BLaER1 treated with 17β-estradiol and CSF1 and Interleukin-3, amounts not matched to agents 10 nM and 100 nM (cell line): ENCODE measurements around the gene ZFX.
"Not testable (repeated sequence)": the region's sequence is repeated elsewhere in the genome, so short reads cannot be mapped to it uniquely, and the experiment has no call there.

Experiments used
- H3K27ac ChIP-seq, 11 experiments: shearing (Covaris generic); formaldehyde crosslinking; 2 replicates each; pipeline ENCODE4 v1.8.1; 2022
- H3K27me3 ChIP-seq, 11 experiments: shearing (Covaris generic); formaldehyde crosslinking; 2 replicates each; pipeline ENCODE4 v1.8.1; 2022
- H3K36me3 ChIP-seq, 11 experiments: shearing (Covaris generic); formaldehyde crosslinking; 2 replicates each; pipeline ENCODE4 v1.8.1; 2022
- H3K4me1 ChIP-seq, 10 experiments: shearing (Covaris generic); formaldehyde crosslinking; 2 replicates each; pipeline ENCODE4 v1.8.1; 2022
- H3K4me2 ChIP-seq, 11 experiments: shearing (Covaris generic); formaldehyde crosslinking; 2 replicates each; pipeline ENCODE4 v1.8.1; 2022
- H3K4me3 ChIP-seq, 10 experiments: shearing (Covaris generic); formaldehyde crosslinking; 2 replicates each; pipeline ENCODE4 v1.8.1; 2022
- H3K9ac ChIP-seq, 11 experiments: shearing (Covaris generic); formaldehyde crosslinking; 2 replicates each; pipeline ENCODE4 v1.8.1; 2022
- H3K9me3 ChIP-seq, 11 experiments: shearing (Covaris generic); formaldehyde crosslinking; replicated peaks in 1 of 11; 2 replicates each; pipeline ENCODE4 v1.8.1; 2022
- H4K20me1 ChIP-seq, 11 experiments: shearing (Covaris generic); formaldehyde crosslinking; 2 replicates each; pipeline ENCODE4 v1.8.1; 2022
- Cebpa-rat ChIP-seq, 11 experiments: shearing (Covaris generic); IDR thresholded peaks; 2 replicates each; pipeline ENCODE4 v1.8.1; 2022

The ZFX gene

GRCh38 chrX:24137192-24137591 is 12.3 kb upstream of the ZFX start:
- Histone ChIP-seq H4K20me1 (no peaks in the 10 kb centered on the region), H3K36me3 (no peaks in the 10 kb centered on the region), H3K4me1 (no peaks in the 10 kb centered on the region), H3K4me2 (no peak overlapping the region), H3K27ac (no peak overlapping the region), H3K9me3 (no peaks in the 10 kb centered on the region), H3K9ac (no peak overlapping the region), H3K27me3 (no peaks in the 10 kb centered on the region), H3K4me3 (no peak overlapping the region)
- no peak for TF ChIP-seq Cebpa-rat (IDR thresholded peaks at IDR 0.05)

GRCh38 chrX:24143982-24144381 is 5.5 kb upstream of the ZFX start:
- H3K27ac ChIP-seq, H3K9ac ChIP-seq, H3K4me3 ChIP-seq, H3K36me3 ChIP-seq, H3K9me3 ChIP-seq, H4K20me1 ChIP-seq, H3K27me3 ChIP-seq, H3K4me2 ChIP-seq: not testable (repeated sequence)
- peaks cover 36 to 45% (median 44%) of the 10 kb centered on the region in 10 experiments for H3K4me1 ChIP-seq

- TF ChIP-seq Cebpa-rat (IDR thresholded peaks at IDR 0.05) = no peak
- Histone ChIP-seq H3K4me1 (peaks cover 36 to 45% (median 44%) of the 10 kb centered on the region in 10 experiments), H3K27me3 (no peaks in the 10 kb centered on the region), H3K27ac (no peak overlapping the region), H4K20me1 (no peaks in the 10 kb centered on the region), H3K36me3 (no peaks in the 10 kb centered on the region), H3K9me3 (no peaks in the 10 kb centered on the region), H3K4me2 (peak overlapping the region in 7 of 11 experiments; percentile 13 to 90 (median 46); a peak in 10 of 22 replicates), H3K9ac (no peak overlapping the region), H3K4me3 (no peak overlapping the region)
These were observed 5.0 kb upstream of the ZFX start for GRCh38 chrX:24144528-24144927.

- H3K4me2 ChIP-seq = peak overlapping the region; percentile 35 to 97 (median 90); a peak in 20 of 22 replicates
These were observed 4.0 kb upstream of the ZFX start for GRCh38 chrX:24145303-24146186.

GRCh38 chrX:24146283-24146949 is 3.1 kb upstream of the ZFX start:
- peaks cover 0 to 5% (median 2%) of the 10 kb centered on the region in 11 experiments; a peak in 8 of 22 replicates for H3K36me3 ChIP-seq
- H3K9me3 ChIP-seq = no peaks in the 10 kb centered on the region
- peak overlapping the region; percentile 61 to 100 (median 100); a peak in 19 of 22 replicates for H3K27ac ChIP-seq
- H3K4me2 ChIP-seq = peak overlapping the region; percentile 67 to 97 (median 90)
- no peak for TF ChIP-seq Cebpa-rat (IDR thresholded peaks at IDR 0.05)
- H4K20me1 ChIP-seq = peaks cover 9 to 12% (median 11%) of the 10 kb centered on the region in 11 experiments
- peak overlapping the region in 6 of 10 experiments; percentile 1 to 35 (median 22); a peak in 7 of 20 replicates for H3K4me3 ChIP-seq
- peak overlapping the region; percentile 45 to 100 (median 59); a peak in 17 of 22 replicates for H3K9ac ChIP-seq
- H3K4me1 ChIP-seq = peaks cover 40 to 50% (median 48%) of the 10 kb centered on the region in 10 experiments
- H3K27me3 ChIP-seq = no peaks in the 10 kb centered on the region

More at GRCh38 chrX:24145303-24146186, 4.0 kb upstream of the ZFX start:
- Histone ChIP-seq H3K27me3 (no peaks in the 10 kb centered on the region), H4K20me1 (peaks cover under 1 to 3% (median 3%) of the 10 kb centered on the region in 11 experiments; a peak in 20 of 22 replicates), H3K9ac (peak overlapping the region in 1 of 11 experiments; percentile 59; a peak in 2 of 22 replicates), H3K27ac (peak overlapping the region in 3 of 11 experiments; percentile 100; a peak in 4 of 22 replicates), H3K36me3 (no peaks in the 10 kb centered on the region), H3K4me3 (no peak overlapping the region), H3K9me3 (no peaks in the 10 kb centered on the region), H3K4me1 (peaks cover 36 to 45% (median 44%) of the 10 kb centered on the region in 10 experiments)
- TF ChIP-seq Cebpa-rat (IDR thresholded peaks at IDR 0.05) = no peak

- H3K9me3 ChIP-seq = no peaks in the 10 kb centered on the region
- H3K27me3 ChIP-seq = no peaks in the 10 kb centered on the region
- H3K27ac ChIP-seq = peak overlapping the region; percentile 61 to 100 (median 100); a peak in 21 of 22 replicates
- H3K36me3 ChIP-seq = peaks cover 0 to 12% (median 8%) of the 10 kb centered on the region in 11 experiments; a peak in 14 of 22 replicates
- peaks cover 17 to 20% (median 19%) of the 10 kb centered on the region in 11 experiments for H4K20me1 ChIP-seq
- H3K4me1 ChIP-seq = peaks cover 48 to 58% (median 56%) of the 10 kb centered on the region in 10 experiments
- peak overlapping the region; percentile 72 to 97 (median 90); a peak in 20 of 22 replicates for H3K4me2 ChIP-seq
- H3K4me3 ChIP-seq = no peak overlapping the region
- H3K9ac ChIP-seq = peak overlapping the region in 9 of 11 experiments; percentile 21 to 100 (median 100); a peak in 11 of 22 replicates
- TF ChIP-seq Cebpa-rat (IDR thresholded peaks at IDR 0.05) = no peak
These were observed 2.4 kb upstream of the ZFX start for GRCh38 chrX:24147165-24147564.

GRCh38 chrX:24148121-24148520 is 1.4 kb upstream of the ZFX start:
- Histone ChIP-seq H3K27ac (peak overlapping the region; percentile 100), H3K9ac (peak overlapping the region; percentile 100), H3K4me1 (peaks cover 57 to 67% (median 65%) of the 10 kb centered on the region in 10 experiments), H3K9me3 (no peaks in the 10 kb centered on the region), H4K20me1 (peaks cover 26 to 29% (median 28%) of the 10 kb centered on the region in 11 experiments), H3K4me3 (peak overlapping the region in 9 of 10 experiments; percentile 69 to 90 (median 84); a peak in 10 of 20 replicates), H3K27me3 (no peaks in the 10 kb centered on the region), H3K36me3 (peaks cover 8 to 22% (median 17%) of the 10 kb centered on the region in 11 experiments; a peak in 19 of 22 replicates), H3K4me2 (peak overlapping the region; percentile 72 to 97 (median 90))
- TF ChIP-seq Cebpa-rat (IDR thresholded peaks at IDR 0.05) = no peak

GRCh38 chrX:24148535-24149350 is 786 bp upstream of the ZFX start:
- peaks cover 62 to 74% (median 72%) of the 10 kb centered on the region in 10 experiments for H3K4me1 ChIP-seq
- H3K36me3 ChIP-seq = peaks cover 14 to 28% (median 23%) of the 10 kb centered on the region in 11 experiments; a peak in 20 of 22 replicates
- peak overlapping the region; percentile 69 to 92 (median 86) for H3K4me3 ChIP-seq
- H4K20me1 ChIP-seq = peaks cover 33 to 35% (median 35%) of the 10 kb centered on the region in 11 experiments
- no peaks in the 10 kb centered on the region for H3K27me3 ChIP-seq
- peak overlapping the region; percentile 100 for H3K27ac ChIP-seq
- TF ChIP-seq Cebpa-rat (IDR thresholded peaks at IDR 0.05) = no peak
- peak overlapping the region; percentile 100 for H3K9ac ChIP-seq
- H3K4me2 ChIP-seq = peak overlapping the region; percentile 72 to 97 (median 90)
- no peaks in the 10 kb centered on the region for H3K9me3 ChIP-seq
